ENCODE data around the gene LIMCH1. TPM values are rescaled to one million over a fixed set of nuclear protein-coding genes. Genes with fewer than 3 reads are reported as not detected.

The LIMCH1 gene
- total RNA-seq, 1 experiment from 2014 or later = 10.4 TPM

- H3K9me3 ChIP-seq (ENCODE audit: control insufficient read depth in 1 of 2, insufficient read depth in 1 of 2, low read depth in 1 of 2, low read length in 2 of 2) = no peaks in the 10 kb centered on the region
- H3K9ac ChIP-seq (ENCODE audit: low read length) = no peak overlapping the region
- no peak overlapping the region for H2AFZ ChIP-seq (ENCODE audit: low read depth, low read length, poor library complexity, severe bottlenecking)
- POLR2A ChIA-PET = no interaction called here
- intact Hi-C loops (cut with micrococcal nuclease) = no loop called here
- H3K79me2 ChIP-seq (ENCODE audit: insufficient read depth, low read length) = no peaks in the 10 kb centered on the region
- no peaks in the 10 kb centered on the region for H3K36me3 ChIP-seq (ENCODE audit: control insufficient read depth in 1 of 2, insufficient read depth in 2 of 2, low read length in 2 of 2)
- no peak overlapping the region for H3K4me2 ChIP-seq (ENCODE audit: low read length)
- H3K4me3 ChIP-seq (replicated peaks in 1 of 2; ENCODE audit: low read depth in 1 of 2, low read length in 2 of 2) = no peak overlapping the region
- no peaks in the 10 kb centered on the region for H4K20me1 ChIP-seq (ENCODE audit: insufficient read depth)
- RAD21 ChIA-PET (ENCODE audit: low non-redundant PET in 1 of 2, low total read pairs in 2 of 2, uncharacterized antibody in 2 of 2, unreplicated experiment in 2 of 2) = no interaction called here
- peaks cover 2 to 23% of the 10 kb centered on the region in 2 experiments; a peak in 3 of 4 replicates for H3K4me1 ChIP-seq (ENCODE audit: control insufficient read depth in 1 of 2, insufficient read depth in 2 of 2, low read length in 2 of 2)
- BruUV-seq (replicated peaks) = no TSS peak
- no peak overlapping the region for H3K27ac ChIP-seq (ENCODE audit: low read depth, low read length)
- CTCF ChIA-PET = no interaction called here
- no peak for TF ChIP-seq EZH2phosphoT487 (IDR thresholded peaks at IDR 0.05; ENCODE audit: borderline replicate concordance)
- no peaks in the 10 kb centered on the region for H3K27me3 ChIP-seq (ENCODE audit: insufficient read depth, low read length)
- no peak for ATAC-seq
- no peaks in the 10 kb centered on the region for H3K9me2 ChIP-seq (ENCODE audit: insufficient read depth)
- DNase-seq (ENCODE audit: low read depth, low spot score) = no peak
Observed at GRCh38 chr4:41510179-41510578, 27.8 kb upstream of the LIMCH1 start.

- Histone ChIP-seq H3K27me3 (ENCODE audit: insufficient read depth, low read length) (no peaks in the 10 kb centered on the region), H4K20me1 (ENCODE audit: insufficient read depth) (no peaks in the 10 kb centered on the region), H3K9ac (ENCODE audit: low read length) (no peak overlapping the region), H3K9me2 (ENCODE audit: insufficient read depth) (no peaks in the 10 kb centered on the region), H3K36me3 (ENCODE audit: control insufficient read depth in 1 of 2, insufficient read depth in 2 of 2, low read length in 2 of 2) (no peaks in the 10 kb centered on the region), H3K79me2 (ENCODE audit: insufficient read depth, low read length) (no peaks in the 10 kb centered on the region), H3K27ac (ENCODE audit: low read depth, low read length) (no peak overlapping the region), H3K4me1 (ENCODE audit: control insufficient read depth in 1 of 2, insufficient read depth in 2 of 2, low read length in 2 of 2) (peaks cover 0 to 9% of the 10 kb centered on the region in 2 experiments; a peak in 1 of 4 replicates), H3K9me3 (ENCODE audit: control insufficient read depth in 1 of 2, insufficient read depth in 1 of 2, low read depth in 1 of 2, low read length in 2 of 2) (no peaks in the 10 kb centered on the region), H3K4me3 (replicated peaks in 1 of 2; ENCODE audit: low read depth in 1 of 2, low read length in 2 of 2) (no peak overlapping the region), H2AFZ (ENCODE audit: low read depth, low read length, poor library complexity, severe bottlenecking) (no peak overlapping the region), H3K4me2 (ENCODE audit: low read length) (no peak overlapping the region)
- intact Hi-C loops (cut with micrococcal nuclease) = no loop called here
- ATAC-seq (no peak), DNase-seq (ENCODE audit: low read depth, low spot score) (no peak)
- no TSS peak for BruUV-seq (replicated peaks)
- ChIA-PET CTCF (no interaction called here), RAD21 (ENCODE audit: low non-redundant PET in 1 of 2, low total read pairs in 2 of 2, uncharacterized antibody in 2 of 2, unreplicated experiment in 2 of 2) (no interaction called here), POLR2A (no interaction called here)
- TF ChIP-seq SRF (IDR thresholded peaks at IDR 0.05; ENCODE audit: low read depth) = no peak
- no peak for TF ChIP-seq EGR1 (IDR thresholded peaks at IDR 0.05; ENCODE audit: low read depth)
- no peak for TF ChIP-seq CEBPB (IDR thresholded peaks at IDR 0.05; ENCODE audit: low read depth)
- no peak for TF ChIP-seq JUND (IDR thresholded peaks at IDR 0.05)
- no peak for TF ChIP-seq TCF7L2 (IDR thresholded peaks at IDR 0.05; ENCODE audit: borderline replicate concordance, extremely low read depth, insufficient read depth, insufficient read length)
- TF ChIP-seq POLR2A (IDR thresholded peaks at IDR 0.05; ENCODE audit: borderline replicate concordance, extremely low read depth, insufficient read depth, insufficient read length) = no peak
- TF ChIP-seq FOSL1 (IDR thresholded peaks at IDR 0.05; ENCODE audit: low read depth) = no peak
- TF ChIP-seq CTCF (IDR thresholded peaks at IDR 0.05 in 2 of 3, conservative IDR thresholded peaks at IDR 0.05 in 1 of 3; ENCODE audit: borderline replicate concordance in 1 of 3, insufficient read depth in 1 of 3, low read depth in 2 of 3, low read length in 2 of 3) = no peak
- no peak for TF ChIP-seq ZNF274 (IDR thresholded peaks at IDR 0.05; ENCODE audit: low read depth, low read length)
- no peak for TF ChIP-seq RAD21 (IDR thresholded peaks at IDR 0.05; ENCODE audit: low read depth)
- no peak for TF ChIP-seq CBX3 (IDR thresholded peaks at IDR 0.05; ENCODE audit: low read depth)
- TF ChIP-seq, protein P1, sequence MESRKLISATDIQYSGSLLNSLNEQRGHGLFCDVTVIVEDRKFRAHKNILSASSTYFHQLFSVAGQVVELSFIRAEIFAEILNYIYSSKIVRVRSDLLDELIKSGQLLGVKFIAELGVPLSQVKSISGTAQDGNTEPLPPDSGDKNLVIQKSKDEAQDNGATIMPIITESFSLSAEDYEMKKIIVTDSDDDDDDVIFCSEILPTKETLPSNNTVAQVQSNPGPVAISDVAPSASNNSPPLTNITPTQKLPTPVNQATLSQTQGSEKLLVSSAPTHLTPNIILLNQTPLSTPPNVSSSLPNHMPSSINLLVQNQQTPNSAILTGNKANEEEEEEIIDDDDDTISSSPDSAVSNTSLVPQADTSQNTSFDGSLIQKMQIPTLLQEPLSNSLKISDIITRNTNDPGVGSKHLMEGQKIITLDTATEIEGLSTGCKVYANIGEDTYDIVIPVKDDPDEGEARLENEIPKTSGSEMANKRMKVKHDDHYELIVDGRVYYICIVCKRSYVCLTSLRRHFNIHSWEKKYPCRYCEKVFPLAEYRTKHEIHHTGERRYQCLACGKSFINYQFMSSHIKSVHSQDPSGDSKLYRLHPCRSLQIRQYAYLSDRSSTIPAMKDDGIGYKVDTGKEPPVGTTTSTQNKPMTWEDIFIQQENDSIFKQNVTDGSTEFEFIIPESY (IDR thresholded peaks at IDR 0.05; ENCODE audit: extremely low read depth, insufficient replicate concordance, low read length) = no peak
- TF ChIP-seq YY1 (IDR thresholded peaks at IDR 0.05; ENCODE audit: extremely low read depth, insufficient replicate concordance, low read depth, low read length) = no peak
- no peak for TF ChIP-seq SIN3A (IDR thresholded peaks at IDR 0.05; ENCODE audit: low read depth)
Observed at GRCh38 chr4:41512136-41512535, 25.8 kb upstream of the LIMCH1 start.
